NCI-H2029 treated with DMSO at 0.1 percent for 48 hours (cell line): ENCODE results near the gene SPEM3.

ENCODE experiments used
- DNase-seq: peaks from one replicate; lab custom pipeline; 2025; lab: John Stamatoyannopoulos, UW

SPEM3 gene

GRCh38 chr17:7403977-7404736, 24.5 kb upstream of the SPEM3 start, which contains the start of gene TMEM256:
Gene TMEM256 (minus strand): TSS chr17:7404097. CDS start chr17:7404084, 13 bp downstream.
- peak; percentile 66 for DNase-seq

DNA sequence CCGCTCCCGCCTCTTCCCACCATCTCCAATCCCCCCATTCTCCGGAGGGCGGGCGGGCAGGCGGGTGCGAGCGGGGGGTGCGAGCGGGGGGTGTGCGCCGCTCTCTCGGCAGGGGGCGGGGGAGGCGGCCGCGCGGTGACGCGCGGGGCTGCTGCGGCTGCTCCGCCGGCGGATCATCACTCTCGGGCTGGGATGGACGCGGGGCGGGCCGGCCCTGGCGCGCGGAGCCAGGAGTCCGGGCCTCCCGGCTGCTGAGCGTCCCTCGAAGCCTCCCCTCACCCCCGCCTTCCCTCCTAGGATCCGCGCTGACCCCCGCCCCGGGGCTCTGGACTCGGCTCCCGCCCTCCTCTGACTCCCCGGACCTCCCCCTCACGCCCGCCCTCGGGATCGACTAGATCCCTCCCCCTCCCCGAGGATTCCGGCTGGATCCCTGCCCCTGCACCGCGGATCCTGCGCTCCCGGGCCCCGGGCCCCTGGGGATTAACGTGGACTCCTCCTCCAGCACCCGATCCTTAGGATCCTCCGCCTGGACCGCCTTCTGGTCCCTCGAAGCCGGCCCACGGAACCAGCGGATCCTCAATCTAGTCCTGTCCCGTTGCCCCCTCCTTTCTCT, 23.8 kb upstream of the SPEM3 start:
- DNase-seq, result no peak

DNA sequence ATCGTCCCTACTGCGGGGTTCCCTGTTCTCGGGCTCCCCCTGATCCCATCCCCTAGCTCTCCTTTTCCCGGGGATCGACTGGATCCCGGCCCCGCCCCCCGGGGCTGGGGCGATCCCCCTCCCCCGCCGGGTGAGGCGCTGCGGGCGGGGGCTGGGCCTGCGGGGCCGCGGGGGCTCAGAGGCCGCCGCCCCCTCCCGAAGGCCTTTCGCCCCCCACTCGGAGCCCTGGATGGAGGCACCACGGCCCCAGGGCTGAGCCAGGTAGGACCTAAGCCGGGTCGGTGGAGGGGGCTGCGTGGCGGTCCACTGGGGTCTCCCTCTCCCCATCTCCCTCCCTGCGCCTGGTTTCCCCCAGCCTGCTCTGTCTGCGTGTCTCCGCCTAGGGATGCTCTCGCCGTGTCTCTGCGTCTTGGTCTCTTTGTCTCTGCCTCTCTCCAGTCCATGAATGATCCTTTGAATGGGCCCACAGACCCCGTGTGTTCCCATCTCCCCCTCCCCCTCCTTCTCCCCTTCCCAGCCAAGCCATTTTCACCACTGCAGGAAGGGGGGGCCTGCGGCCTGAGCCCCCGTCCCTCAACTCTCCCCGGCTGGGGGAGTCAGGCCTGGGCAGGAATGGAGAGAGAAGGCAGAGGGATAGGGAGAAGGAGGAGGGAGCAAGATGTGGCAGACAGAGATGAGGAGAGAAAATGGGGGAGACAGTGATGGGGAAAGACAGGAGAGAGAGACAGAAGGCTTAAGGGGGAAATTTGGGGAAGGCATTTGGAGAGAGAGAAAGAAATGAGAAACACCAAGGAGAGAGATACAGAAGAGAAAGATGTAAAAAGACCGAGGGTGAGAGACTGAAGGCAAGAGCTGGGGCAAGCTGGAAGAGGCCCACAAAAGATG, 23.1 kb upstream of the SPEM3 start:
- DNase-seq, result no peak

DNA sequence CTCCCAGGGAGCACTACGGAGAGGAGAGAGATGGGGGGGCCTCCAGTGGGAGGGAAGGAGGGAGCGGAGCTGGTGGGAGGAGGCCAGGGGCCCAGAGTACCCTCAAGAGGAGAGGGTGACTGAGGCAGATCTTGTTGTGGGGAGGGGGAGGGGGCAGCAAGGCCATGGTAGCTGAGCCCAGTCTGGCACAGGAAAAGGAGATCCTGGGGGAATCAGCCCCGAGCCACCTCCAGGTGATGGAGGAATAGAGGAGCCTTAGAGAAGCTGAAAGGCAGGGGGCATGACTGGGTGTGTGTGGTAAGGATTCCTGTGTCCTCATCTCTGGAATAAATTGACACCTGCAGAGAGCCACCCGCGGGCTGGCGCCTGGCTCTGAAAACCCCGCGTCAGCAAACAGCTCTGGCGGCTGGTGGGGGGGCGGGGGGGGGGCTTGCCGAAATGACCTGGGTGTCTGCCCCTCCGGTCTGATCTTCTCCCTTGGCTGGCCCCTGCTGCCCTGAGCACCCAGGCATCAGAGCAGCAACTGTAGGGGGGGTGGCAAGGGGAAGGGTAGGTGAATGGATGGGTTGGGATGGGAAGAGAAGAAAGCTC, 22.3 kb upstream of the SPEM3 start:
- DNase-seq, result no peak

DNA sequence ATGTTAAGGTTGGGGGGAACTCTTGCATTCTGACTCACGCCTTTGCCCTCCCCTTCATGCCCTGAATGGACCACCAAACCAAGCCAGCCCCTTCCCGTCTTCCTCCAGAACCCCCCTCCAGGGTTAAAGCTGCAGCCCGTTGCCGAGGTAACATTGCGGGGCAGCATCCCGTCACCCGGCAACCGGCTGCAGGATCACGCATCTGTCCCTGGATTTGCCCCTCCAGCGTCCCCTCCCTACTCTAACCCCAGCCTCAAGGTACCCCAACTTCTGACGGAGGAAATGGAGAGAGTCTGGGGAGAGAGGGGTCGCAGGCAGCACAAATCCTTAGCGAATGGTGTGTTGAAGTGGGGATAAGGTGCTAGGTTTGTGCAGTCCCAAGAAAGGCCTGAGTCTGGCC, 21.6 kb upstream of the SPEM3 start:
- no peak for DNase-seq

- no peak for DNase-seq
Measured at GRCh38 chr17:7407485-7408251, 21.0 kb upstream of the SPEM3 start, which contains the start of gene NLGN2. Gene NLGN2 (plus strand): TSS chr17:7407845. CDS start chr17:7408256, 411 bp downstream.

DNA sequence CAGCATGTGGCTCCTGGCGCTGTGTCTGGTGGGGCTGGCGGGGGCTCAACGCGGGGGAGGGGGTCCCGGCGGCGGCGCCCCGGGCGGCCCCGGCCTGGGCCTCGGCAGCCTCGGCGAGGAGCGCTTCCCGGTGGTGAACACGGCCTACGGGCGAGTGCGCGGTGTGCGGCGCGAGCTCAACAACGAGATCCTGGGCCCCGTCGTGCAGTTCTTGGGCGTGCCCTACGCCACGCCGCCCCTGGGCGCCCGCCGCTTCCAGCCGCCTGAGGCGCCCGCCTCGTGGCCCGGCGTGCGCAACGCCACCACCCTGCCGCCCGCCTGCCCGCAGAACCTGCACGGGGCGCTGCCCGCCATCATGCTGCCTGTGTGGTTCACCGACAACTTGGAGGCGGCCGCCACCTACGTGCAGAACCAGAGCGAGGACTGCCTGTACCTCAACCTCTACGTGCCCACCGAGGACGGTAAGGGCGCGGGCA, 20.4 kb upstream of the SPEM3 start:
- DNase-seq, result no peak

DNA sequence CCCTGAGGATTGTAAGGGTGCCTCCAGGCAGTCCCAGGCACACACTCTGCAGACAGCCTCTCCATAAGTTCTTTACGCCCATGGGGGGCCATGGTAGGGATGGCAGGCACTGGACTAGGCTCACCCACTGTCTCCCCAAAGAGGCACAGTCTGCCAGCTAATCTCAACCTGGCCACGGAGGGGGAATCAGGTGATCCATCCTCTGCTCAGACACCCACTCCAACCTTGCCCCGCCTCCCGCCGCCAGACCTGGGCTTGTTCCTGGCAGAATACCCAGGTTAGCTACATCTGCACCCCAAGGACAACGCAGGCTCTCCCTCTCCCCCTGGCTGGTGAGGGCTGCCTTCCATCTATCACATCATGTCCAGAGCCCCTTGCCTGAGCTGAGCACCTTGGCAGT, 19.8 kb upstream of the SPEM3 start:
- no peak for DNase-seq

GRCh38 chr17:7409716-7410115, 18.9 kb upstream of the SPEM3 start:
- DNase-seq, result no peak

DNA sequence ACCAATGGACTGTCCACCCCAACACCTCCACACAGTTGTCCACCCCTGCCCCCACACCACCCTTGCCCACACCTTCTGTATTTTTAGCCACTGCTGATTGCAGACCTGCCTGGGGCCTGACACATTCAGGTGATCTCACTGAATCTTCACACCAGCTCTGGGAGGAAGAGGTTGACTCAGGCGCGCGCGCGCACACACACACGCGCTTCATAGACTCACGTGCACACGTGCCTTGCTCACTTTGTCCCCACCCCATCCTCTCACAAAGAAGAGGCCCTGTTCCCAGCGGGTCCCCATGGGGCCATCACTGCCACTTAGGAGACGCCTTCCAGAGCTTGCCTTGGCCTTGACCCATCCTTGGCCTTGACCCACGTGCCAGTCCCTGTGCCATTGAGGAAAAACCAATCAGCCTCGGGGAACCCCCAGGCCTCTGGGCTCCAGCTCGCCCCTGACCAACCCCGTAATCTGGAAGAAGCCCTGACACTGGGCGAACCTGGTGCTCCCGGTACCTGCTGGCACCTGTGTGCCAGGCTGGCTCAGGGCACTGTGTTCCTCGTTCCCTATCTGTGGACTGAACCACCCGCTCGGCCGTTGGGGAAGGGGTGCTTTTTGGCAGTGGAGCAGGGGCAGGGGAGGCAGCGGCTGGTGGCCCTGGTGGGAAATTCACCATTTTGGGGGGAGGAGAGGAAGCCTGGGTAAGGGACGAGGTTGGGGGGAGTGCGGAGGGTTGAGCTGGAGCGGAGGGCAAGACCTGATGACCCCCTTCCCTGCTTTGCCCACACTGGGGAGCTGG, 17.8 kb upstream of the SPEM3 start:
- no peak for DNase-seq

GRCh38 chr17:7411427-7411750, 17.3 kb upstream of the SPEM3 start:
- no peak for DNase-seq

DNA sequence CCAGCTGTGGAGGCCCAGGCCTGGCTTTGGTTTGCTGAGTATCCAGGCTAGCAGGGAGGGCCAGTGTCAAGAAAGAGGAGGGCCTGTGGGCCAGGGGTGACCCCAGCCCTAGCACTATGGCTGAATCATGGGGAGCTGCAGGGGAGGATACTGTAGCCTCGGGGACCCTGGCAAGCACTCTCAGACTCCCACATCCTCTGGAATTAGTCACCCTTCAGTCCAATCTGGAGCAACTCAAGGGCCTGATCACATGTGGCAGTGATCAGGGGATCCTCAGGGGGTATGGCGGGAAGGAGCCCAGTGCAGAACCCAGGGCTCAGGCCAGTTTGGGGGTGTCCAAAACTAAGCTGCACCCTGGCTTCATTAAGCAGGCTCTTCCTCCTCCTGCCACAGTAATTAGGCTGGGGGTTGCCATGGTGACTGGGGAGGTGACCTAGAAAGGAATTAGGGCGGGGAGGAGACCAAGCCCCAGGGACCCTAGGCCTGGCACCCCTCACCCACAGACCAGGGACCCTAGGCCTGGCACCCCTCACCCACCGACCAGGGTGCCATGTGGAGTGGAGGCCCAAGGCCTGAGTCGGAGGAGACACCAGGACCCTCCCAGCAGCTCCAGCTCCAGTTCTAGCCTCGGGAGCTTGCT, 15.2 kb upstream of the SPEM3 start:
- no peak for DNase-seq

DNA sequence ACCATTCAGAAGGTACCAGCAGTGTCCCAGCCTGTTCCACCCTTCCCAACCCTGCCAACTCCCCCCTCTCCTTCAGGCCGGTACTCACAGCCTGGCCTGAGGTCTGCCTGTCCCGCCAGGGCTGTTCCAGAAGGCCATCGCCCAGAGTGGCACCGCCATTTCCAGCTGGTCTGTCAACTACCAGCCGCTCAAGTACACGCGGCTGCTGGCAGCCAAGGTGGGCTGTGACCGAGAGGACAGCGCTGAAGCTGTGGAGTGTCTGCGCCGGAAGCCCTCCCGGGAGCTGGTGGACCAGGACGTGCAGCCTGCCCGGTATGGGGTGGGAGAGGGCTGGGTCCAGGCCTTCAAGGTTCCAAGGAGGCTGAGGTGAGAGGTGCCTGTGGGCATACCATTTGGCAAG, 13.8 kb upstream of the SPEM3 start:
- DNase-seq, result no peak

- DNase-seq, result no peak
Measured at GRCh38 chr17:7415784-7416183, 12.9 kb upstream of the SPEM3 start.

DNA sequence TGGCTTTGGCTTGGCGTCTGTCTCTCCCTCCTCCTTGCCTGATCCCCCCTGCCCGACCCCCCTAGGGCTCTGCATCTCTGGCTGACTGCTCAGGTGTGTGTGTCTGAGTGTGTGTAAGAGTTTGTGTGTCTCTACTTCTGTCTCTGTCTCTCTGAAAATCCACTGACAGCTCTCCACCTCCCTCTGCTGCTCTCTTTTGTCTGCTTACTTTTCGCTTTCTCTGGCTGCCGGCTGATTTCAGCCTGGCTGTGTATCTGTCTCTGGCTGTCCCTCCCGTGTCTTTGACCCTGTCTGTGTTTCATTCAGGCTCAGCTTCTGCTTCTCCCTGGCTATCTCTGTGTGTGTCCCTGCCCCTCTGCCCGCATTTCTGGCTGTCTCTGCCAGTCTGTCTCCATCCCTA, 12.3 kb upstream of the SPEM3 start:
- no peak for DNase-seq

DNA sequence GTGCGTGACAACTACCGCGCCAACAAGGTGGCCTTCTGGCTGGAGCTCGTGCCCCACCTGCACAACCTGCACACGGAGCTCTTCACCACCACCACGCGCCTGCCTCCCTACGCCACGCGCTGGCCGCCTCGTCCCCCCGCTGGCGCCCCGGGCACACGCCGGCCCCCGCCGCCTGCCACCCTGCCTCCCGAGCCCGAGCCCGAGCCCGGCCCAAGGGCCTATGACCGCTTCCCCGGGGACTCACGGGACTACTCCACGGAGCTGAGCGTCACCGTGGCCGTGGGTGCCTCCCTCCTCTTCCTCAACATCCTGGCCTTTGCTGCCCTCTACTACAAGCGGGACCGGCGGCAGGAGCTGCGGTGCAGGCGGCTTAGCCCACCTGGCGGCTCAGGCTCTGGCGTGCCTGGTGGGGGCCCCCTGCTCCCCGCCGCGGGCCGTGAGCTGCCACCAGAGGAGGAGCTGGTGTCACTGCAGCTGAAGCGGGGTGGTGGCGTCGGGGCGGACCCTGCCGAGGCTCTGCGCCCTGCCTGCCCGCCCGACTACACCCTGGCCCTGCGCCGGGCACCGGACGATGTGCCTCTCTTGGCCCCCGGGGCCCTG, 11.5 kb upstream of the SPEM3 start:
- DNase-seq, result no peak

DNA sequence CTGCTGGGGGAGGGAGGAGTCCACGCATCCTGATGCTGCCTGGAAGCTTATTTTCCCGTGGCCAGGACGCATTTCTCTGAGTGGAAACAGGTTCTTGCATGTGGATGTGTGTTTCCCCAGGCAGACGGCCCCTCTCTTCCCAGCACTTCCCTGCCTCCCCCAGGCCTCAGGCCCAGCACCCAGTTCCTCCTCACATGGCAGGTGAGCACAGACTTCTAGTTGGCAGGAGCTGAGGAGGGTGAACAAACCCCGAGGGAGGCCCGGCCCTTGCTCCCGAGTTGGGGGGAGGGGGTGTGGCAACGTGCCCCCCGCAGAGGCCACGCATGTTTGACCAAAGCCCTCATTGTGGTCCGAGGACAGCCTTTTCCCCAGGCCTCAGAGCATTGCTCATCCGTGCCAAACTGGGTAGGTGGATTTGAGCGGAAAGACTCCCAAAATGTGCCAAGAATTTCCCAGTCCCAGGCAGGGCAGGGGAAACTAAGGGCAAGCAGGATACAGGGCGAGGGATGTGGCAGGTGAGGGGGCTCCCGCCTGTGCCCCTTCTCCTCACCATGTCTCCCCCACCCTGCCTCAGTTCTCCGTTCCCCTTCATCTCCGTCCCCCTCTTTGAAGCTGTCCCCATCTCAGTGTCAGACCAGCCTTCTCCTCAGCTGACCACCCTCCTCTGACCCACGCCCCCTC, 10.0 kb upstream of the SPEM3 start:
- DNase-seq, result no peak

DNA sequence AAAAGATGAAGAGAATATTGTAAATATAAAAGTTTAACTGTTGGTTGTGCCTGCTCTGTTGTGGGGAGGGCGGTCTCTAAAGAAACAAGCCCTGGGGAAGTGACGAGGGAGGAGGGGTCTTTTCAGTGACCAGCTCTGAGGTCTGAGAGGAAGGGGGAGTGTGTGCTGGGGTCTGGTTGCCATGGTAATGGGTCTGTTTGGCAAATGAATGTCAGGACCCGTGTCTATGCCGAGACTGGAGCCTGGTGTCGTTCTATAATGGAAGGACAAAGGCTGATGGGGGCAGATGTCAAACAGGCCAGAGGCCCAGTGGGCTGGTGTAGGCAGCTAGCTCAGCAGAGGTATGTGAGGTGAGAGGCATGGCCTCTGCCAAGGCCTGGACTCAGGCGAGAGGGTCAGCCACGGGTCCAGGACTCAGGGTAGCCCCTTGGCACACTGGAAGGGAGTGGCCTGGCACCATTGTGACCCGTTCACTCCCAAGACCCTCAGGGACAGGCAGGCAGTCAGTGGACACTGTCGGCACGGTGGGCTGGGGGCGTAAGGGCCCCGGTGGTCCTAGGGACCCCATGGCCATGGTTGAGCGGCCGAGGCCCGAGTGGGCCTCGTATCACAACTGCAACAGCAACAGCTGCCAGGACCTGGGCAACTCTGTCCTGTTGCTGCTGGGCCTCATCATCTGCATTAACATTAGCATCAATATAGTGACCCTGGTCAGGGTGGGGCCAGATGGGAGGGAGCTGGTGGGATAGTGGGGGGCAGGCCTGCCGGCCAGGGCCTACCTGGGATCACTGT, 8.6 kb upstream of the SPEM3 start, which contains the start of gene SPEM1:
SPEM1 (plus strand) TSS at position 506 of the 792 bp plus-strand sequence; CDS start at position 567, 61 bp downstream.
- no peak for DNase-seq
